K562 (cell line): ENCODE results near the gene TMEM127. TPM values are rescaled to one million over a fixed set of nuclear protein-coding genes. Genes with fewer than 3 reads are reported as not detected.

Experiments
- ATAC-seq: fragments of 200-7000 bp; cut with Tn5 transposase; 3 replicates; pipeline ENCODE4 v1.9.1; 2020; ENCODE audit warnings: moderate library complexity
- BruUV-seq: library from RNA; stranded (reverse); fragments of 400-500 nt; replicated peaks from 2 replicates; lab custom pipeline; 2021; lab: Mats Ljungman, UMichigan
- CTCF ChIA-PET: fragments of 300-600 bp; formaldehyde crosslinking; extraction: SDS; loops from one replicate; lab custom pipeline; 2021; ENCODE audit warnings: low intra/inter-chr PET ratio; lab: Yijun Ruan, JAX
- POLR2A ChIA-PET: fragments of 300-600, 350-650 bp; sonication (Branson Sonifier 250); formaldehyde crosslinking; extraction: SDS; loops from one replicate; lab custom pipeline; 2021; ENCODE audit warnings: antibody characterized with exemption, inconsistent platforms; lab: Yijun Ruan, JAX
- DNase-seq, 4 experiments: peaks; one replicate each; pipeline versions ENCODE4 v3.0.0 to v3.0.0-alpha.2; 2011 to 2018; ENCODE audit warnings: low spot score in 3 of 4, mixed read lengths in 3 of 4; ENCODE audit errors: extremely low read depth in 1 of 4
- FAIRE-seq: peaks from 2 replicates; lab custom pipeline; 2011; peaks lifted over from hg19 to GRCh38; lab: Jason Lieb, UNC
- H2AFZ ChIP-seq: 2 replicates; pipeline ENCODE4 v1.6.0; 2011; ENCODE audit warnings: low read depth, low read length, control low read depth, inconsistent platforms
- H3K27ac ChIP-seq: fragments of 200-600 bp; 3 replicates; pipeline ENCODE4 v1.8.0; 2011; ENCODE audit warnings: low read depth, mild to moderate bottlenecking, control low read depth, inconsistent platforms, low read length, moderate library complexity, mixed read lengths; ENCODE audit errors: extremely low read depth
- H3K27me3 ChIP-seq, 2 experiments: fragments of 300-600 bp in 1 of 2; 2 replicates in 1 of 2; 3 replicates in 1 of 2; pipeline versions ENCODE4 v1.6.0 to v1.8.0; 2011; ENCODE audit warnings: inconsistent platforms in 2 of 2, low read length in 2 of 2, mild to moderate bottlenecking in 1 of 2, mixed read lengths in 1 of 2, moderate library complexity in 1 of 2; ENCODE audit not compliant: control insufficient read depth in 2 of 2, insufficient read depth in 2 of 2
- H3K36me3 ChIP-seq: fragments of 300-600 bp; 3 replicates; pipeline ENCODE4 v1.8.0; 2011; ENCODE audit warnings: mild to moderate bottlenecking, low read length, inconsistent platforms; ENCODE audit not compliant: control insufficient read depth, insufficient read depth
- H3K4me1 ChIP-seq, 2 experiments: fragments of 200-600 bp in 1 of 2; replicated peaks in 1 of 2; 2 replicates in 1 of 2; 3 replicates in 1 of 2; pipeline versions ENCODE4 v1.5.1 to v1.8.0; 2011; ENCODE audit warnings: inconsistent platforms in 2 of 2, low read length in 2 of 2, mild to moderate bottlenecking in 1 of 2, mixed read lengths in 1 of 2, moderate library complexity in 1 of 2; ENCODE audit not compliant: control insufficient read depth in 2 of 2, insufficient read depth in 2 of 2
- H3K4me2 ChIP-seq: 2 replicates; pipeline ENCODE4 v1.6.1; 2011; ENCODE audit warnings: low read length, control low read depth, inconsistent platforms, mixed read lengths; ENCODE audit not compliant: insufficient read depth
- H3K4me3 ChIP-seq: fragments of 200-600 bp; sonication (generic), shearing (Covaris generic); 2 replicates; pipeline ENCODE4 v1.5.1; 2016; ENCODE audit warnings: control low read depth, inconsistent platforms
- H3K79me2 ChIP-seq: fragments of 200-600 bp; 3 replicates; pipeline ENCODE4 v1.8.0; 2011; ENCODE audit warnings: low read length, inconsistent platforms; ENCODE audit not compliant: control insufficient read depth, insufficient read depth
- H3K9ac ChIP-seq, 2 experiments: 2 replicates each; pipeline versions ENCODE4 v1.6.0 to v1.6.1; 2011; ENCODE audit warnings: low read depth in 2 of 2, low read length in 2 of 2, control low read depth in 1 of 2, inconsistent platforms in 1 of 2, mild to moderate bottlenecking in 1 of 2, mixed read lengths in 1 of 2; ENCODE audit not compliant: insufficient read depth in 1 of 2
- H3K9me1 ChIP-seq: one replicate; pipeline ENCODE4 v1.6.0; 2011; ENCODE audit warnings: inconsistent platforms, mild to moderate bottlenecking, low read length, moderate library complexity; ENCODE audit not compliant: control insufficient read depth, insufficient read depth
- H3K9me3 ChIP-seq: replicated peaks from 2 replicates; pipeline ENCODE4 v1.5.1; 2011; ENCODE audit warnings: low read depth, low read length, inconsistent platforms; ENCODE audit not compliant: control insufficient read depth, insufficient read depth
- H4K20me1 ChIP-seq: replicated peaks from 2 replicates; pipeline ENCODE4 v1.6.1; 2011; ENCODE audit warnings: low read length, inconsistent platforms, mixed read lengths; ENCODE audit not compliant: control insufficient read depth, insufficient read depth
- L3MBTL2 ChIP-seq: fragments of 450-650 bp; IDR thresholded peaks from 2 replicates; pipeline ENCODE4 v1.6.1; 2016; ENCODE audit warnings: mild to moderate bottlenecking, moderate library complexity
- MCM2 ChIP-seq: fragments of 450-650 bp; IDR thresholded peaks from 2 replicates; pipeline ENCODE4 v1.6.1; 2017; ENCODE audit warnings: low read depth, mild to moderate bottlenecking
- RAD21 ChIP-seq, 2 experiments: fragments of 250-450 bp in 1 of 2; fragments of 450-650 bp in 1 of 2; sonication (Bioruptor Pico) in 1 of 2; formaldehyde crosslinking in 1 of 2; IDR thresholded peaks in 1 of 2; conservative IDR thresholded peaks in 1 of 2; 2 replicates each; pipeline versions ENCODE4 v1.4.0 to v1.8.0; 2020 to 2022; ENCODE audit warnings: mild to moderate bottlenecking in 2 of 2, moderate library complexity in 1 of 2
- ZNF589 ChIP-seq: fragments of 200-800 bp; sonication (Bioruptor generic); IDR thresholded peaks from 2 replicates; pipeline ENCODE4 v1.6.1; 2016; ENCODE audit warnings: low read depth, missing genetic modification characterization, missing compliant biosample characterization
- WGBS: fragments of 100-300 bp; shearing (Covaris generic); methylation state at CpG from one replicate; pipeline ENCODE4 v1.1.6; 2016; ENCODE audit warnings: low coverage, mixed read lengths; ENCODE audit not compliant: insufficient coverage; ENCODE audit errors: missing lambda C conversion rate; 5-methylcytosine and 5-hydroxymethylcytosine counted together
- in situ Hi-C: fragments of 300-500 bp; cut with MboI; formaldehyde crosslinking; loops from 4 replicates; pipeline ENCODE4 v1.15.0; 2018; ENCODE audit warnings: inconsistent platforms, mixed read lengths
- intact Hi-C: fragments of 100-400 bp; cut with micrococcal nuclease; formaldehyde crosslinking; loops from 2 replicates; pipeline ENCODE4 v1.14.2; 2022
- polyA plus RNA-seq, 8 experiments: library from polyadenylated mRNA; depleted of rRNA in 4 of 8; stranded (reverse) in 5 of 8; unstranded in 3 of 8; fragments of >200 nt; fragmentation: Nextera tagmentation in 2 of 8; fragmentation: Illumina TruSeq in 1 of 8; extraction: Ambion mirVana in 2 of 8; extraction: Trizol in 1 of 8; gene quantifications; 2 replicates each; pipeline versions ENCODE4 v1.2.1 to v1.2.3, GENCODE V29; 2011 to 2014; ENCODE audit warnings: inconsistent platforms in 1 of 8, missing spikeins in 1 of 8
- total RNA-seq, 7 experiments: library from RNA; depleted of rRNA in 6 of 7; stranded (reverse); fragments of >200 nt in 6 of 7; fragmentation: Illumina TruSeq in 2 of 7; extraction: Trizol in 2 of 7; gene quantifications; 2 replicates each; pipeline versions ENCODE4 v1.2.1 to v1.2.3, GENCODE V29; 2011 to 2021; ENCODE audit warnings: low replicate concordance in 1 of 7
- TF ChIP-seq, protein P1 (sequence below), 3 experiments: IDR thresholded peaks in 2 of 3; conservative IDR thresholded peaks in 1 of 3; 2 replicates each; pipeline ENCODE4 v1.5.1; 2011 to 2012; ENCODE audit warnings: low read length in 3 of 3, mild to moderate bottlenecking in 3 of 3, control low read depth in 2 of 3, improper control_type of control experiment in 1 of 3, inconsistent platforms in 1 of 3, low read depth in 1 of 3, mixed read lengths in 1 of 3, moderate library complexity in 1 of 3; ENCODE audit not compliant: insufficient read depth in 2 of 3
- TF ChIP-seq, protein P2 (sequence below), 2 experiments: IDR thresholded peaks; 2 replicates each; pipeline ENCODE4 v1.6.1; 2011; ENCODE audit warnings: borderline replicate concordance in 1 of 2, control low read depth in 1 of 2, low read depth in 1 of 2, low read length in 1 of 2, mild to moderate bottlenecking in 1 of 2, mixed read lengths in 1 of 2, moderate library complexity in 1 of 2; ENCODE audit not compliant: insufficient read depth in 1 of 2, insufficient read length in 1 of 2, poor library complexity in 1 of 2, severe bottlenecking in 1 of 2; ENCODE audit errors: extremely low read depth in 1 of 2
- TF ChIP-seq, protein P3 (sequence below): fragments of 250-450 bp; sonication (Bioruptor Pico); IDR thresholded peaks from 2 replicates; pipeline ENCODE4 v1.8.0; 2022; ENCODE audit warnings: inconsistent platforms

TMEM127 gene
- total and polyA plus RNA-seq, 9 of the 15 experiments (the other 6 are each of a cell fraction or from before 2014, with no cell fraction given): 1.7 to 20.0 (median 9.9) TPM

DNA sequence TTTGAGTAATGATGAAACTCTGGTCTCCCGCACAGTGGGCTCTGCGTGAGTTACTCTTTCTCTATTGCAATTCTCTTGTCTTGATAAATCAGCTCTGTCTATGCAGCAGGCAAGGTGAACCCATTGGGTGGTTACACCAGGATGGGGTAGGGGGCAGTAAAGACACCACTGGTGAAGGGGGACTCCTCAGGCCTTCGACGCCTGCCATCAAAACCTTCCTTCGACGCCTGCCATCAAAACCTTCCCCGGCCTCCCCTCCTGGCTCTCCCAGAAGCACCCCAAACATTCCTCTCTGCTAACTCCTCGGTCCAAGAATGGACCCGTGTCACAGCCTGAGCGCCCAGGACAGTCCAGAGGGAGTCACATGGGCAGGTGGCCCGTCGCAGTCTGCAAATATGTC lies 52.4 kb downstream of the TMEM127 start:
- H2AFZ ChIP-seq: no peak overlapping the region
- in situ Hi-C loops (no loop called here), intact Hi-C loops (no loop called here)
- H3K4me1 ChIP-seq: peaks cover 8% of the 10 kb centered on the region in 2 experiments; a peak in 4 of 5 replicates
- no peaks in the 10 kb centered on the region for H3K27me3 ChIP-seq
- CTCF ChIA-PET: no interaction called here
- no peaks in the 10 kb centered on the region for H4K20me1 ChIP-seq
- POLR2A ChIA-PET: interaction anchor here (1.1 to 1.4 kb wide), 3 partner anchors 10 to 15 kb away, joined by 3 to 5 read pairs (median 4); no protein-coding TSS in a partner anchor
- DNase-seq: peak in 1 of 4 experiments; percentile 7
- no peak overlapping the region for H3K27ac ChIP-seq
- no peak overlapping the region for H3K9ac ChIP-seq
- H3K79me2 ChIP-seq: peaks cover 18% of the 10 kb centered on the region
- H3K4me2 ChIP-seq: no peak overlapping the region
- 93% methylated on average over 12 of the region's 12 CpGs for WGBS
- peaks cover 2% of the 10 kb centered on the region; the same call in 2 of the 3 replicates for H3K36me3 ChIP-seq
- no peak overlapping the region for H3K4me3 ChIP-seq
- ATAC-seq: no peak
- H3K9me3 ChIP-seq: no peaks in the 10 kb centered on the region
- no TSS peak for BruUV-seq
- no peaks in the 10 kb centered on the region for H3K9me1 ChIP-seq
- no peak for FAIRE-seq
- TF ChIP-seq ZNF589 (CRISPR knock-in tag): no peak
- TF ChIP-seq, protein P1, sequence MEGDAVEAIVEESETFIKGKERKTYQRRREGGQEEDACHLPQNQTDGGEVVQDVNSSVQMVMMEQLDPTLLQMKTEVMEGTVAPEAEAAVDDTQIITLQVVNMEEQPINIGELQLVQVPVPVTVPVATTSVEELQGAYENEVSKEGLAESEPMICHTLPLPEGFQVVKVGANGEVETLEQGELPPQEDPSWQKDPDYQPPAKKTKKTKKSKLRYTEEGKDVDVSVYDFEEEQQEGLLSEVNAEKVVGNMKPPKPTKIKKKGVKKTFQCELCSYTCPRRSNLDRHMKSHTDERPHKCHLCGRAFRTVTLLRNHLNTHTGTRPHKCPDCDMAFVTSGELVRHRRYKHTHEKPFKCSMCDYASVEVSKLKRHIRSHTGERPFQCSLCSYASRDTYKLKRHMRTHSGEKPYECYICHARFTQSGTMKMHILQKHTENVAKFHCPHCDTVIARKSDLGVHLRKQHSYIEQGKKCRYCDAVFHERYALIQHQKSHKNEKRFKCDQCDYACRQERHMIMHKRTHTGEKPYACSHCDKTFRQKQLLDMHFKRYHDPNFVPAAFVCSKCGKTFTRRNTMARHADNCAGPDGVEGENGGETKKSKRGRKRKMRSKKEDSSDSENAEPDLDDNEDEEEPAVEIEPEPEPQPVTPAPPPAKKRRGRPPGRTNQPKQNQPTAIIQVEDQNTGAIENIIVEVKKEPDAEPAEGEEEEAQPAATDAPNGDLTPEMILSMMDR (IDR thresholded peaks at IDR 0.05 in 2 of 3, conservative IDR thresholded peaks at IDR 0.05 in 1 of 3; ENCODE audit: insufficient read depth in 2 of 3, low read depth in 1 of 3, low read length in 3 of 3): peak in 2 of 3 experiments; percentile 3 to 4; a peak in 1 of 6 replicates
- 0 out of 4 replicates have a peak, but pooled peaks of 1 of the 2 experiments have one; percentile 2 for TF ChIP-seq RAD21 (CRISPR knock-in tag; conservative IDR thresholded peaks at IDR 0.05 in 1 of 2, IDR thresholded peaks at IDR 0.05 in 1 of 2)
- TF ChIP-seq, protein P2, sequence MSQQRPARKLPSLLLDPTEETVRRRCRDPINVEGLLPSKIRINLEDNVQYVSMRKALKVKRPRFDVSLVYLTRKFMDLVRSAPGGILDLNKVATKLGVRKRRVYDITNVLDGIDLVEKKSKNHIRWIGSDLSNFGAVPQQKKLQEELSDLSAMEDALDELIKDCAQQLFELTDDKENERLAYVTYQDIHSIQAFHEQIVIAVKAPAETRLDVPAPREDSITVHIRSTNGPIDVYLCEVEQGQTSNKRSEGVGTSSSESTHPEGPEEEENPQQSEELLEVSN (IDR thresholded peaks at IDR 0.05; ENCODE audit: borderline replicate concordance in 1 of 2, extremely low read depth in 1 of 2, insufficient read depth in 1 of 2, insufficient read length in 1 of 2, low read depth in 1 of 2, low read length in 1 of 2, poor library complexity in 1 of 2, severe bottlenecking in 1 of 2): peak in 1 of 2 experiments; percentile 26
- TF ChIP-seq, protein P3, sequence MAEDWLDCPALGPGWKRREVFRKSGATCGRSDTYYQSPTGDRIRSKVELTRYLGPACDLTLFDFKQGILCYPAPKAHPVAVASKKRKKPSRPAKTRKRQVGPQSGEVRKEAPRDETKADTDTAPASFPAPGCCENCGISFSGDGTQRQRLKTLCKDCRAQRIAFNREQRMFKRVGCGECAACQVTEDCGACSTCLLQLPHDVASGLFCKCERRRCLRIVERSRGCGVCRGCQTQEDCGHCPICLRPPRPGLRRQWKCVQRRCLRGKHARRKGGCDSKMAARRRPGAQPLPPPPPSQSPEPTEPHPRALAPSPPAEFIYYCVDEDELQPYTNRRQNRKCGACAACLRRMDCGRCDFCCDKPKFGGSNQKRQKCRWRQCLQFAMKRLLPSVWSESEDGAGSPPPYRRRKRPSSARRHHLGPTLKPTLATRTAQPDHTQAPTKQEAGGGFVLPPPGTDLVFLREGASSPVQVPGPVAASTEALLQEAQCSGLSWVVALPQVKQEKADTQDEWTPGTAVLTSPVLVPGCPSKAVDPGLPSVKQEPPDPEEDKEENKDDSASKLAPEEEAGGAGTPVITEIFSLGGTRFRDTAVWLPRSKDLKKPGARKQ: no peak
- no peak for TF ChIP-seq MCM2
- TF ChIP-seq L3MBTL2: peak; percentile 68
